DOHH2 (cell line): Measurements from ENCODE around the gene NPTN.

Experiments
- CTCF ChIP-seq: fragments of 200-600 bp; sonication (generic); IDR thresholded peaks from one replicate; pipeline ENCODE4 v1.5.1; 2014; ENCODE audit warnings: antibody characterized with exemption, mild to moderate bottlenecking, low read depth, low read length; ENCODE audit not compliant: poor library complexity, severe bottlenecking
- EZH2phosphoT487 ChIP-seq: fragments of 200-600 bp; sonication (generic); IDR thresholded peaks from 2 replicates; pipeline ENCODE4 v1.6.1; 2017; ENCODE audit warnings: borderline replicate concordance, mild to moderate bottlenecking, antibody characterized with exemption, low read length, moderate library complexity, mixed read lengths

- no peak for TF ChIP-seq CTCF
- TF ChIP-seq EZH2phosphoT487: no peak
These were observed at the start of gene NPTN for GRCh38 chr15:73633111-73633990.
